ENCODE measurements around the gene NAV2.
A peak's percentile ranks its signal among the peaks of the same experiment; 100 is the strongest.
"Not testable (repeated sequence)": the region's sequence is repeated elsewhere in the genome, so short reads cannot be mapped to it uniquely, and the experiment has no call there.

The NAV2 gene

DNA sequence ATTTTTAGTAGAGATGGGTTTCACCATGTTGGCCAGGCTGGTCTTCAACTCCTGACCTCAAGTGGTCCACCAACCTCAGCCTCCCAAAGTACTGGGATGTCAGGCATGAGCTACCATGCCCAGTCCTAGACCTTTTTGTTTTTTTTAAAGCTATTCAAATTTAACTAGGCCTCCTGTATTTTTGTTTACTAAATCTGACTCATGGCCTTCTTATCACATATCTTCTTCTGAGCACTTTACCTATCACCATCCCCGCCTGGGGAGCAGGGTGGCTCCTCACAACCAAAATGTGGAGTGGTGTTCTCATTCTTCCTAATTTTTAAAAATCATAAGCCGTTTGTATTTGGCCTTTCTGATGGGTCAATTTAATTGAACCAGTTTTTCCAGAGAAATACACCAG lies 355.0 kb downstream of the NAV2 start:
- no peak for DNase-seq

GRCh38 chr11:20068691-20069090 lies 356.1 kb downstream of the NAV2 start:
- DNase-seq: no peak

DNA sequence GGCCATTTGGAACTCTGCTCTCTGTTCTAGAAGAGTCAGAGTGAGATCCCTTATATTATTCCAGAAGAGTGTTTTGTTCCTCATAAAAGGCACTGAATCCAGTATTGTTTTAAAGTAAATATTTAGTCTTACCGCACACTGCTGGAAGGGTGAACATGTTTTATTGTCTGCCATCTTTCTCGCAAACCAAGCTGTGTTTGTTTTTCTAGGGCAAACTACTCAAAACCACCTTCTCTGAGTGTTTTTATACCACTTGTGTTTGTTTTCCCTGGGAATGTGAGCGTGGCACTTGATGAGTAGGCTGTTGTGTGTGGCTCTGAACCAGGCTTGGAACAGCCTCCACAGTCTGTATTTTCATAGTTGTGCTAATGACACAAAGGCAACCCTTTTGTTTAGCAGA lies 357.8 kb downstream of the NAV2 start:
- no peak for DNase-seq

DNA sequence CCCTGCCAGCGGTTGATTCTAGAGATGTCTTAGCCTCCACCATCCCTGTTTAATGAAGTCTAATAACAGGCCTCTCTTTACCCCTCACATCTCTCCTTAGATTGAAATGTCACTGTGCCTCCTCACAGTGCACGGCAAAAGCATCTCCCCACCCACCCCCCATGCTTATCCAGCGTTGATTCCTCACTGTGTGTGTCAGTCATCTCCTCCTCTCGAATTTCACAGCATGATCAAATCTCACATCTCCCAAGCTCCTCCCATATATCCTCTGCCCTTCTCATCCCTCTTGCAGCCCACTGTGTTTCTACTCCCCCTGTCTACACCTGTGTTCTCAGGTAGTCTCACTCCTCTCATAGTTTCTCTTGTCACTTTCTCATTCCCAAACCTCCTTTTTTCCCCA lies 363.0 kb downstream of the NAV2 start:
- no peak for DNase-seq

- DNase-seq: no peak
Measured at GRCh38 chr11:20078846-20079245, 366.2 kb downstream of the NAV2 start.

GRCh38 chr11:20080032-20080685 lies 367.5 kb downstream of the NAV2 start:
- no peak for DNase-seq

DNA sequence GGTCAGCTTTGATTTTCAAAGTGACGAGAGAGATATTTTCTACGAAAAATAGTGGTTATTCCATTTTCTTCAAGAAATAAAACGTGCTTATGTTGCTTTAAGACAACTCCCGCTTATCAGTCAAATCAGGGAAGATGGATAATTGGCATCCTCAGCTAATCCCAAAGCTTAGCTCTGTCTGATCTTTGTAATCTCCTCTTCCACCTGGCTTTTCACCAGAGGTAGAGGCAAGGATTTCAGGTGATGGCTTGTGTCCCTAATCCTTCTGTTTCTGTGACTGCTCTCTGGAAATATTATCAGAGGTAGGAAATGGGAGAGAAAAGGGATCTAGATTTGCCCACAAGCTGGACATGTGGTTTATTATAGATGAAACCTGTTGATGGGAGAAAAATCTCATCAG lies 368.7 kb downstream of the NAV2 start:
- DNase-seq: no peak

DNA sequence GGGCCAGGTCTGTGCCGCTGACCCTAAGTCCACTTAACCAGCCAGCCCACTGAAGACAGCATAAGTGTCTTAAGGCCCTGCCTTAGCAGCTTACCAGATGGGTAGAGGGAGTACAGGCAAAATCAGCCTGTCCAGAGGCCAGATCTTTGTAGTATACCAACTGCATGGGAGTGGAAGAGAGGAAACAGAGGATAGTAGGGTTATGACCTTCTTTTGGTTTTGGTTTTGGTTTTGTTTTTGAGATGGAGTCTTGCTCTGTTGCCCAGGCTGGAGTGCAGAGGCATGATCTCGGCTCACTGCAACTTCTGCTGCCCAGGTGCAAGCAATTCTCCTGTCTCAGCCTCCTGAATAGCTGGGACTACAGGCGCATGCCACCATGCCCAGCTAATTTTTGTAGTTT lies 371.2 kb downstream of the NAV2 start:
- not testable (repeated sequence) for DNase-seq

DNA sequence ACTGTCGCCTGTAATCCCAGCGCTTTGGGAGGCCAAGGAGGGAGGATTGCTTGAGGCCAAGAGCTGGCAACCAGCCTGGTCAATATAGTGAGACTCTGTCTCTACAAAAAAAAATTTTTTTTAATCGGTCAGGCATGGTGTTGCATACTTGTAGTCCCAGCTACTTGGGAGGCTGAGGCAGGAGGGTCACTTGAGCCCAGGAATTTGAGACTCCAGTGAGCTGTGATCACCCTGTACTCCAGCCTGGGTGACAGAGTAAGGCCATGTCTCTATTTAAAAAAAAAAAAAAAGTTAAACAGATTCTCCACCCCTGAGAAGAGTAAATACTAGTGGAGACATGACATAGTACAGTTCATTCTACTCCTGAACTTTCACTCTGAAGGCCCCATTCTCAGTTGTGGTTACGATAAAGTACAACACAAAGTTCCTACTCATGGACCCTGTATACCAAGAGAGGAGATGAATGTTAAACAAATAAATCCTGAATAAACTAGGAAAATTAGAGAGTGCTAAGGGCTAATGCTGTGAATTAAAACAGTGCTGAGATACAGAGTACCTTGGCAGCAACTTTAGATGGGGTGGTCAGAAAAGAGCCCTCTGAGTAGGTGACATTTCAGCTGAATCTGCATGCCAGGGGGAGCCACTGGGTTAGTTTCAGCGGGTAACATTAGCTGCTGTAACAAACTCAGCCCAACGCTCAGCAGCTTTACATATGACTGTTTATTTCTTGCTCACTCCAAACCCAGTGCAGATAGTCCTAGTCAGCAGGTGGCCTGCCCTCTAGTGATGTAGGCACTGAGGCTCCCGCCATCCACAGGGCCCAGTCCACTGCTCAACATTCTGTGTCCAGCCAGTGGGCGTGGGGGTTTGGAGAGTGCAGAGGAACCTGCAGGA lies 372.5 kb downstream of the NAV2 start:
- DNase-seq: no peak

GRCh38 chr11:20085918-20086317 lies 373.3 kb downstream of the NAV2 start:
- no peak for DNase-seq

DNA sequence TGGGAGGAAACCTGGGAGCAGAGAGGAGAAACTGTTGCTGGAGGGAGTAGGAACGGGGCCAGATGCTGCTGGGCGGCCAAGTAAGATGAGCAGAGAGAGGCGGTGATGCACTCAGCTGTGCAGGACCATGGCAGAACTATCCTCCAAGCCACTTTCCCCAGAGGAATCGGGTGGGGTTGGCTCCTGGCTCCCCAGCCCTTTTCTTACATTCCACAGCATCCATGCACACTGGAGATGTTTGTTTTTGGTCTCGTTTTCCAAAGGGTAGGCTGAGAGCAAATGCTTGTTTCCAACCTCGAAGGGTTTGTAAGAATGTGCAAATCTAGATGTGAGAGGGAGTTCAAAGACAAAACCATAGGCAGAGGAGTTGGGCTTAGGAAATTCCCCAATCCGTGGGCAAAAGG lies 374.5 kb downstream of the NAV2 start:
- DNase-seq: peak; percentile 40

DNA sequence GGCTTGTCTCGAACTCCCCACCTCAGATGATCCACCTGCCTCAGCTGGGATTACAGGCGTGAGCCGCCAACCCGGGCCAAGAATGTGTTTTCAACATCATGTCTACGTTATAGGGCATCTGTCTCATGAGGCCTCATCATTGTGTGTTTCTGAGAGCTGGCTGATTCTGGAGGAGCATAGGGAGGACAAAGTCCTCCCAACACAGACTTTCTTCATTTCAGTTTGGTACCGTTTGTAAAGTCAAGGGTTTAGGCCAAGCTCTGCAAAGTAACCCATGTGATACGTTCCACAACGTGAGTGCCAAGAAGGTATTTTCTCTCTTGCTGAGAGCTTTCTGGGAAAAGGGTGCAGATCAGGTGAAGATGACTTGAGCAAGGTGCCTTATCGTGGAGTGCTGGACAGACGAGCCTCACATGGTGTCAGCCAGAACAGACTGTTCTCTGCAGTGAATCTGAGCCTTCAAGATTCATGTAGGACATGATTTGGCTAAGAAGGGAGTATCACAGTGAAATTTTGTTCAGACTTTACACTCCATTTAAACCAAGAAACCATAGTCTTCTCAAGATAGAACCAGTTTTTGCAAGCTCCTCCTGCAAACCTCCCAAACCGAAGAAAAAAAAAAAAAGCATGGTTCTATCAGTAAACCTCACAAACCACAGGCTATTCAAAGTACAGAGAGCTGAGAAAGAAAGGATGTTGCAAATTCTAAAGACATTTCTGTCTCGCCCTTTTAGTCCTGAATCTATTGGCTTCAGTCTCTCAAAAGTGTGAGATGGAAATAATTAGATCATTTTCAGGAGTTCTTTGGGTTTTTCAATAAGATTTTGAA lies 376.0 kb downstream of the NAV2 start:
- DNase-seq: no peak

- no peak for DNase-seq
Measured at GRCh38 chr11:20089367-20089766, 376.7 kb downstream of the NAV2 start.

GRCh38 chr11:20089796-20090653 lies 377.4 kb downstream of the NAV2 start:
- no peak for DNase-seq

DNA sequence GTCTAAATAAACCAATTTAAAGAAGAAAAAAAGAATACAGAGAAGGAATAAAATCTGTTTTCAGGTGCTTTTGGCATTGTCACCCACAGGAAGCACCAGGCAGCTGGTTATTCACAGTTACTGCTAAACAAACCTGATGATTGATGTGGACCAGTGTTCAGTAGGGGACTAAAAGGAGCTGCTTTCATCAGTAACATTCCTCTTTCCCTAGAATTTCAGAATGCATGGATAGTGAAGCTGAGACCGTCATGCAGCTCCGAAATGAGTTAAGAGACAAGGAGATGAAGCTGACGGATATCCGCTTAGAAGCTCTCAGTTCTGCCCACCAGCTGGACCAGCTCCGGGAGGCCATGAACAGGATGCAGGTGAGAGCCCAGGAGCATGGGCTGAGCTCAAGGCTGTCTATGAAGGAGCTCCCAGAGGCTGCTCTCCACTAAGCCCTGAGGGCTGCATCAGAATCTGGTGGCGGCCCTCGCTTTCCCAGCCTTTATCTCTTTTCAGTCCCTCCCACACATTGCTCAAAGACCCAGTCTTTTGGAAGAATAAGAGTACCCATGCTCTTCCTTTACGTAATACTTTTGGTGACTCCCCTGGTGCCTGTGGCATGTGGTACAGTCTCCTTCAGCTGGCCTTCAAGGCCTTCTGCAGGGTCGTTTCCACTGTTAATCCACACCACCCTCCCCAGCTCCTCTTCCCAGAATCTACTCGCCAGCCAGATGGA lies 378.2 kb downstream of the NAV2 start:
- DNase-seq: no peak

DNA sequence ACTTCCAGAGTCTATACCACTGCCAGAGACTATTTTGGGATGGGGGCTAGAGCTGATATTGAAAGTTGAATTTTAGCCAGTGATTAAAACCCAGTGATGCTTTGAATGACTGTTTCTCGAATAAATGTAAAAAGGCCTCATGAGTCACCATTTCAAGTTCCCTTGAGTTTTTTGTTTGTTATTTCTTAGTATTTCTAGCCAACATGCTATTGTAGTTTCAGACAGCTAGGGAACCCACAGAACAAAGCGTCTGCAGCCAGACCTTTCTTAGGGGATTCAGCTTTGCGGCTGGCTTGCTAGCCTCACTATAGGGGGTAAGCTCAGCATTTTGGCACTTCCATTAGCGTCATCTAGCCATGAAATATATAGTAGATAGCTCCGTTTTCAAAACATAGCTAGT lies 381.1 kb downstream of the NAV2 start:
- no peak for DNase-seq

DNA sequence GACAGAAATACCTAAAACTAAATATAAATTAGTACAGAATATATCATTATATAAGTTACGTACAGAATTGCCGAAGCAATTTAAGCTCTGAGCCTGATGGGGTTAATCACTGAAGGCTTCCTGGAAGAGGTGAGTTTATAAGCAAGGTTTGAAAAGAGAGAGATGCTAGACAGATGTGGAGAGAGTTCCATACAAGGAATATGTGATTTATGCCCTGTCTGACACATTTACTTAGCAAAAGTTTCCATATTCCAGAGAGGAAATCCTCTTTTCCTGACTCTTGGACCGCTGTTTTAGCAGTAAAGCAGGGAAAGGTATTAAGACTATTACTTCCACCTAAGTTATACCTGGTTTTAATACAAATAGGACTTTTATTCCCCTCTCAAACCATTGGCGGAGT lies 382.6 kb downstream of the NAV2 start:
- no peak for DNase-seq

DNA sequence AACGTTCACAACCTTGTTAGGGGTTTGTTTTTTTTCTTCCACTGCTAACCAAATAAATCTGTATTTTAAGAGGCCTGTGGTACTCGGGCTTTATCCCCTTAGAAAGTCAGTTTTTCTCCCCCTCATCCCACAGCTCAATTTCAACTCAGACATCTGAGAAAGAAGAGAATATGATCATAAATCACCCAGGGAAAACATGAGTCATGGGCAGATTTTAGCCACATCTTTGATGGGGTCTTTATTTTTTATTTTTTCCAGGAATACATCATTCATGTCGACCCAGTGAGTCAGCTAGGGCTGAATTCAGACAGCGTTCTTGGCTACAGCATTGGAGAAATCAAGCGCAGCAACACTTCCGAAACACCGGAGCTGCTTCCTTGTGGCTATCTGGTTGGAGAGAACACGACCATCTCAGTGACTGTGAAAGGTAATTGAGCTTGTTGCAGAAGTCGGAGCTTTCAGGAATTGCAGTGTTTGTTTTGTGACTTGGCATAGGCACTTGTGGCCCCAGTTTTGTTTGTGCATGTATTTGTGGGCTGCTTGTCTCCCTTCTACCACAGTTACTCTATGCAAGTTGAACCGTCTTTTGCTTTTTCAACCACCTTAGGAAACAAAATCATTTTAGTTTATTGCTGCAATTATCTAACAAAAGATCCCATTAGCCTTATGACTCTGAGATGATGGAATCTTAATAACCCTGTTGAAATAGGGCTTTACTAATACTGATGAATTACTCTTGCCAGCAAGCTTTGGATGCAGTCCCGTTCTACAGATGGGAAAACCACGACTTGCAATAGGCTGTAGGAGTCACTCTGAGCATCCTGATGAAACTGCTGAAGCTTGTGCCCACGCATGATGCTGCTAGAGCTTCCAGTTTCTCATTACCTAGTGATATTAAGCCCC lies 384.9 kb downstream of the NAV2 start:
- peak; percentile 43 for DNase-seq

DNA sequence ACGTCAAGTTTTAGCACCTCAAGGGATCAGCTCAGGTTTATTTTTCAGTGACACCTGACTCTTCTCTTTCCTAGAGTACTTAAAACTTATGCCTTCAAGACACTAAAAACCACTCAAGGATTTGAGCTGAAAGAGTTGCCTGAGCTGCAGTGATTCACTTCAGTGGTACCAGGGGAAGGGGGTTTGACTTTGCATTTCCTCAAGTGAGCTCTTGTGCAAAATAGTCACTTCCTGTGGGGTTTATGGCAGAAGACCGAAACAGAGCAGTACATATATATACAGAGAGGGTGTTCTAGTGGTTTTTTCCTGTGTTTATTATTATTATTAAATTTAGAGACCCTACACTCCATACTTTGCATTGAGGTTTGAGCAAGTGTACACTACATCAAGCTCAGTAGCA lies 386.9 kb downstream of the NAV2 start:
- DNase-seq: no peak

DNA sequence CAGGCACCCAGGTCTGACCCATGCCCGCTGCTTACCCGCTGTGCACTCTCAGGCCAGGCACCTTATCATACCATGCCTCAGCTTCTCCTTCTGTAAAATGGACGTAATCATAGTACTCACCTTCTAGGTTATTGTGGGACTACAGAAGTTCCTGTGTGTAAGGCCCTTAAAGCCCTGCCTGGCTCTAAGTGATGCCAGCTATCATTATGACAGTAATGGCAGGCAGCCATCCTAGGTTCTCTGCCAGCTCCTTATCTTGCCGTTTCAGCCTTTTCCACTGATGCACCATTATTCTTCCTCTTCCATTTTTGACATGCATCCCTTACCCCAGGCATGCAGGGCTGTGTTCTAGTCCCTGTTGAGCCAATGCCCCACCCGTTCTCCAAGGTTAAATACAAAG lies 389.8 kb downstream of the NAV2 start:
- no peak for DNase-seq

- no peak for DNase-seq
Measured at GRCh38 chr11:20103281-20103680, 390.6 kb downstream of the NAV2 start.

Measured in right hindlimb (tissue), 1 donor.